Measurements from ENCODE around the gene ZBTB45.

DNA sequence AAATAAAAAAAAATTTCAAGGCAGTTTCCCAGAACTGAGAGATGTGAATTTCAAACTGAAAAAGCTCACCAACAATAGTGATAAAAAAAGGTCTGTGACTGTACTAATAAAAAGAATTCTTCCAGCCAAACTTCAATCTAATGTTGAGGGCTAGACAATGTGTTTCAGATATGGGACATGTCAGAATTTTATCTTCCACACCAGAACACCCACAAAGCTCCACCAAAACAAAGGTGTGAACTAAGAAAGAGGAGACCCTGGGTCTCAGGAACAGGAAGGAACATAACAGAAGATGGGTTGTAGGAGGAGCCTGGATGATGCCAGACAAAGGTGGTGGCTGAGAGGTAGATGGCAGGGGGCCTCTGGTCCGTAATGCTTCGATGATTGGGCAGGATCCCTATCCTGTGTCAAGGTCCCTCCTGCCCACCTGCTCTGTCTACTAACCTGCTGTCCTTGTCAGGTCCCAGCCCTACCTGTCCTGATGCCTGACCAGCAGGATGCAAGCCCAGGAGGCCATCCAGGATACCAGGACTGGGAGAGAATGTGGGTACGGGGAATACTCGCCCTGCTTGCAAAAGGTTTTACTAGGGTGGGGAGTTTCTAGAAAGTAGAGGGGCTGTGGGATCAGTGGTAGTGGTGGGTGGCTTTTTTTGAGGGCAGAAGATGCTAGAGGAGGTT, 49.0 kb upstream of the ZBTB45 start:
- no peak for TF ChIP-seq ZNF121 (CRISPR knock-in tag; IDR thresholded peaks at IDR 0.05)
- TF ChIP-seq, protein P1, sequence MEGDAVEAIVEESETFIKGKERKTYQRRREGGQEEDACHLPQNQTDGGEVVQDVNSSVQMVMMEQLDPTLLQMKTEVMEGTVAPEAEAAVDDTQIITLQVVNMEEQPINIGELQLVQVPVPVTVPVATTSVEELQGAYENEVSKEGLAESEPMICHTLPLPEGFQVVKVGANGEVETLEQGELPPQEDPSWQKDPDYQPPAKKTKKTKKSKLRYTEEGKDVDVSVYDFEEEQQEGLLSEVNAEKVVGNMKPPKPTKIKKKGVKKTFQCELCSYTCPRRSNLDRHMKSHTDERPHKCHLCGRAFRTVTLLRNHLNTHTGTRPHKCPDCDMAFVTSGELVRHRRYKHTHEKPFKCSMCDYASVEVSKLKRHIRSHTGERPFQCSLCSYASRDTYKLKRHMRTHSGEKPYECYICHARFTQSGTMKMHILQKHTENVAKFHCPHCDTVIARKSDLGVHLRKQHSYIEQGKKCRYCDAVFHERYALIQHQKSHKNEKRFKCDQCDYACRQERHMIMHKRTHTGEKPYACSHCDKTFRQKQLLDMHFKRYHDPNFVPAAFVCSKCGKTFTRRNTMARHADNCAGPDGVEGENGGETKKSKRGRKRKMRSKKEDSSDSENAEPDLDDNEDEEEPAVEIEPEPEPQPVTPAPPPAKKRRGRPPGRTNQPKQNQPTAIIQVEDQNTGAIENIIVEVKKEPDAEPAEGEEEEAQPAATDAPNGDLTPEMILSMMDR (IDR thresholded peaks at IDR 0.05): no peak

Measured in WTC11 (cell line).